HG02588 (cell line): ENCODE results near the gene TIMM13.

Experiments
- ATAC-seq: cut with Tn5 transposase; IDR thresholded peaks from one replicate; pipeline ENCODE4 v1.9.1; 2021; ENCODE audit warnings: mild to moderate bottlenecking, moderate library complexity; ENCODE audit not compliant: unreplicated experiment

Gene TIMM13

DNA sequence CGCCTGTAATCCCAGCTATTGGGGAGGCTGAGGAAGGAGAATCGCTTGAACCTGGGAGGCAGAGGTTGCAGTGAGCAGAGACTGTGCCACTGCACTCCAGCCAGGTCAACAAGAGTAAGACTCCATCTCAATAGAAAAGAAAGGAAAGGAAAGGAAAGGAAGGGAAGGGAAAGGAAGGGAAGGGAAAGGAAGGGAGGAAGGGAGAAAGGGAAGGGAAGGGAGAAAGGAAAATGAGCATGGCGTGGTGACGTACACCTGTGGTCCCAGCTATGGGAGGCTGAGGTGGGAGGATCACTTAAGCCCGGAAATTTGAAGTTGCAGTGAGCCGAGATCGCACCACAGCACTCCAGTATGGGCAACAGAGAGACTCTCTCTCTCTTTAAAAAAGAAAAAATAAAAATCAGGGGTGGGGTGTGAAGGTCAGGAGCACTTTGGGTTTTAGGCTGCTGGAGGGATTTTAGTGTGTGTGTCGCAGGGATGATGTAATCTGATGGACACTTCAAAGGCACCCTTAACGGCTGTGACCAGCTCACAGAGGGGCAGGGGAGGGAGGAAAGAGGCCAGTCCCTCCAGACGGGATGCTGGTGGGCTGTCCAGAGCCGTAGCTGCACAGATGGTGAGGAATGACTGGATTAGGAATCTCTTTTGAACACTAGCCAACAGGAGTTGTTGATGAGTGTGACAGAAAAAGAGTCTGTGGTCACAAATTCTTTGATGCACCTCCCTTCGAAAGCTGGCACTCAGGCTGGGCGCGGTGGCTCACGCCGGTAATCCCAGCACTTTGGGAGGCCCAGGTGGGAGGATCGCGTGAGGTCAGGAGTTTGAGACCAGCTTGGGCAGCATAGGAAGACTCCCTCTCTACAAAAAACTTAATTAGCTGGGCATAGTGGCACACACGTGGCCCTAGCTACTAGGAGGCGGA, 39.8 kb downstream of the TIMM13 start:
- ATAC-seq: no peak

GRCh38 chr19:2385053-2385721, 42.2 kb downstream of the TIMM13 start:
- no peak for ATAC-seq

DNA sequence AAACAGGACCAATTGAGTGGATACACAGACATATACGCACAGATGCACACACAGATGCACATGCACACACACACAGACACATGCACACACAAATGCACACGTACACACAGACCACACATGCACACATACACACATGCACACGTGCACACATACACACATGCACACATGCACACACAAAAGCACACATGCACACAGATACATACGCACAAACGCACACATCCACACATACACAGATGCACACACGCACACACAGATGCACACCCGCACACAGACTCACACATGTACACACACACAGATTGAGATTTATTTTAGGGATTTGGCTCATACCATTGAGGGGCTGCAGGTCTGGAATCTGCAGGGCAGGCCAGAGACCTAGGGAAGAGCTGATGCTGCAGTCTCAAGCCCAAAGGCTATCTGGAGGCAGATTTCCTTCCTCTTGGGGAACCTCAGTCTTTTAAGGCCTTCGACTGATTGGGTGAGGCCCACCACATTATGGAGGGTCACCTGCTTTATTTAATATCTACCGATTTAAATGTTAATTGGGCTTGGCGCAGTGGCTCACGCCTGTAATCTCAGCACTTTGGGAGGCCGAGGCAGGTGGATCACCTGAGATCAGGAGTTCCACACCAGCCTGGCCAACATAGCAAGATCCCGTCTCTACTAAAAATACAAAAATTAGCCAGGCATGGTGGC, 44.7 kb downstream of the TIMM13 start:
- no peak for ATAC-seq

- no peak for ATAC-seq
Measured at GRCh38 chr19:2381148-2381820, 46.1 kb downstream of the TIMM13 start.

DNA sequence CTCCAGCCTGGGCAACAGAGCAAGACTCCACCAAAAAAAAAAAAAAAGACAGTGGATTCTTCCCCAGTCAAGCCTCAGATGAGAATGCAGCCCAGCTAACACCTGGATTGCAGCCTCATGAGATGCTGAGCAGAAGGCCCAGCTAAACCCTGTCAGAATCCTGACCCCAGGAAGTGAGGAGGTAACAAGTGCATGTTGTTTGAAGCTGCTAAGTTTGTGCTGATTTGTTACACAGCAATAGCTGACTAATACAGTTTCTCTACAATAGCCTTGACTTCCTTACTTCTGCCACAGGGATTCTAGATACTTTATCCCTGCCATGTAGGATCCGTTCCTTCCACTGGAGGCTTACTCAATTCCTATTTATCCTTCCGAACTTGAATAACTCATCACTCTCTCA, 46.8 kb downstream of the TIMM13 start:
- ATAC-seq: no peak

GRCh38 chr19:2376784-2377519, 50.4 kb downstream of the TIMM13 start:
- no peak for ATAC-seq
